ENCODE results near the gene MGA.

MGA gene

GRCh38 chr15:41811432-41812195 lies 151.4 kb downstream of the MGA start:
- H3K27me3 ChIP-seq (ENCODE audit: control insufficient read depth, low read length): no peaks in the 10 kb centered on the region
- H3K4me1 ChIP-seq (ENCODE audit: control insufficient read depth, low read length): peaks cover 14% of the 10 kb centered on the region
- H3K4me3 ChIP-seq (ENCODE audit: low read length): no peak overlapping the region
- H4K20me1 ChIP-seq (ENCODE audit: control insufficient read depth, insufficient read depth, low read depth, low read length): no peaks in the 10 kb centered on the region
- peak; percentile 88 for TF ChIP-seq CTCF (IDR thresholded peaks at IDR 0.05; ENCODE audit: low read depth, low read length, poor library complexity, severe bottlenecking)
- no peak for TF ChIP-seq EZH2phosphoT487 (IDR thresholded peaks at IDR 0.05; ENCODE audit: borderline replicate concordance, low read length)
- no peaks in the 10 kb centered on the region for H3K79me2 ChIP-seq (ENCODE audit: control insufficient read depth, low read length)
- H3K9me3 ChIP-seq (ENCODE audit: control insufficient read depth, insufficient read depth, low read length): no peaks in the 10 kb centered on the region
- no peaks in the 10 kb centered on the region for H3K9me2 ChIP-seq (replicated peaks; ENCODE audit: control insufficient read depth, low read length)
- no peak overlapping the region for H3K4me2 ChIP-seq (ENCODE audit: low read length)
- no peak overlapping the region for H3K27ac ChIP-seq (ENCODE audit: low read depth, low read length)
- no peaks in the 10 kb centered on the region for H3K36me3 ChIP-seq (ENCODE audit: control insufficient read depth, low read length)
- no peaks in the 10 kb centered on the region for H3F3A ChIP-seq (ENCODE audit: control insufficient read depth, insufficient read depth)

GRCh38 chr15:41812820-41813375 lies 152.7 kb downstream of the MGA start:
- no peaks in the 10 kb centered on the region for H3K9me3 ChIP-seq (ENCODE audit: control insufficient read depth, insufficient read depth, low read length)
- no peaks in the 10 kb centered on the region for H3K36me3 ChIP-seq (ENCODE audit: control insufficient read depth, low read length)
- peaks cover 14% of the 10 kb centered on the region for H3K4me1 ChIP-seq (ENCODE audit: control insufficient read depth, low read length)
- H4K20me1 ChIP-seq (ENCODE audit: control insufficient read depth, insufficient read depth, low read depth, low read length): no peaks in the 10 kb centered on the region
- H3K4me2 ChIP-seq (ENCODE audit: low read length): no peak overlapping the region
- H3F3A ChIP-seq (ENCODE audit: control insufficient read depth, insufficient read depth): no peaks in the 10 kb centered on the region
- no peaks in the 10 kb centered on the region for H3K79me2 ChIP-seq (ENCODE audit: control insufficient read depth, low read length)
- no peak overlapping the region for H3K4me3 ChIP-seq (ENCODE audit: low read length)
- TF ChIP-seq CTCF (IDR thresholded peaks at IDR 0.05; ENCODE audit: low read depth, low read length, poor library complexity, severe bottlenecking) (no peak), EZH2phosphoT487 (IDR thresholded peaks at IDR 0.05; ENCODE audit: borderline replicate concordance, low read length) (no peak)
- H3K27me3 ChIP-seq (ENCODE audit: control insufficient read depth, low read length): no peaks in the 10 kb centered on the region
- no peaks in the 10 kb centered on the region for H3K9me2 ChIP-seq (replicated peaks; ENCODE audit: control insufficient read depth, low read length)
- no peak overlapping the region for H3K27ac ChIP-seq (ENCODE audit: low read depth, low read length)

- H3F3A ChIP-seq (ENCODE audit: control insufficient read depth, insufficient read depth): no peaks in the 10 kb centered on the region
- no peaks in the 10 kb centered on the region for H3K27me3 ChIP-seq (ENCODE audit: control insufficient read depth, low read length)
- peaks cover 14% of the 10 kb centered on the region for H3K4me1 ChIP-seq (ENCODE audit: control insufficient read depth, low read length)
- H3K27ac ChIP-seq (ENCODE audit: low read depth, low read length): no peak overlapping the region
- H3K36me3 ChIP-seq (ENCODE audit: control insufficient read depth, low read length): no peaks in the 10 kb centered on the region
- H3K9me2 ChIP-seq (replicated peaks; ENCODE audit: control insufficient read depth, low read length): no peaks in the 10 kb centered on the region
- no peak overlapping the region for H3K4me2 ChIP-seq (ENCODE audit: low read length)
- no peak for TF ChIP-seq EZH2phosphoT487 (IDR thresholded peaks at IDR 0.05; ENCODE audit: borderline replicate concordance, low read length)
- no peak for TF ChIP-seq CTCF (IDR thresholded peaks at IDR 0.05; ENCODE audit: low read depth, low read length, poor library complexity, severe bottlenecking)
- H3K79me2 ChIP-seq (ENCODE audit: control insufficient read depth, low read length): no peaks in the 10 kb centered on the region
- H3K9me3 ChIP-seq (ENCODE audit: control insufficient read depth, insufficient read depth, low read length): no peaks in the 10 kb centered on the region
- no peak overlapping the region for H3K4me3 ChIP-seq (ENCODE audit: low read length)
- H4K20me1 ChIP-seq (ENCODE audit: control insufficient read depth, insufficient read depth, low read depth, low read length): no peaks in the 10 kb centered on the region
Observed at GRCh38 chr15:41813426-41813825, 153.2 kb downstream of the MGA start.

Measured in DOHH2 (cell line).